Muscle of leg (tissue), 11 donors: ENCODE results near the gene BEX1. TPM values are rescaled to one million over a fixed set of nuclear protein-coding genes. Genes with fewer than 3 reads are reported as not detected.

Source experiments
- DNase-seq: peaks from one replicate; pipeline ENCODE4 v3.0.0; 2013
- H3K27ac ChIP-seq: one replicate; pipeline ENCODE4 v1.5.1; 2013; ENCODE audit warnings: mild to moderate bottlenecking, low read length, control low read depth
- H3K27me3 ChIP-seq: one replicate; pipeline ENCODE4 v1.6.1; 2013; ENCODE audit warnings: low read length; ENCODE audit not compliant: control insufficient read depth, insufficient read depth
- H3K36me3 ChIP-seq: one replicate; pipeline ENCODE4 v1.6.1; 2013; ENCODE audit warnings: low read length; ENCODE audit not compliant: control insufficient read depth, insufficient read depth
- H3K4me1 ChIP-seq: one replicate; pipeline ENCODE4 v1.6.1; 2013; ENCODE audit warnings: low read length; ENCODE audit not compliant: control insufficient read depth, insufficient read depth
- H3K4me3 ChIP-seq: one replicate; pipeline ENCODE4 v1.5.1; 2013; ENCODE audit warnings: low read length, control low read depth
- H3K9me3 ChIP-seq: replicated peaks from 2 replicates; pipeline ENCODE4 v1.6.1; 2013; ENCODE audit warnings: low read depth, low read length; ENCODE audit not compliant: control insufficient read depth
- WGBS: methylation state at CpG from one replicate; pipeline ENCODE4 v1.1.5; 2013; ENCODE audit warnings: missing lambda C conversion rate; ENCODE audit not compliant: insufficient coverage; 5-methylcytosine and 5-hydroxymethylcytosine counted together
- polyA plus RNA-seq, 8 donors: library from polyadenylated mRNA; unstranded; fragments of 120-200 nt; gene quantifications; one replicate each; pipeline versions ENCODE4 v1.2.1 to v1.2.3, GENCODE V29; 2013; ENCODE audit warnings: inconsistent platforms in 1 of 8, low replicate concordance in 1 of 8; ENCODE audit not compliant: insufficient read length in 8 of 8, insufficient read depth in 1 of 8
- total RNA-seq: library from RNA; stranded (reverse); fragments of 120-200 nt; gene quantifications from one replicate; pipeline ENCODE4 v1.2.4, GENCODE V29; 2013

The BEX1 gene
- total and polyA plus RNA-seq, 9 donors, result 0.49 to 3.0 (median 1.9) TPM

DNA sequence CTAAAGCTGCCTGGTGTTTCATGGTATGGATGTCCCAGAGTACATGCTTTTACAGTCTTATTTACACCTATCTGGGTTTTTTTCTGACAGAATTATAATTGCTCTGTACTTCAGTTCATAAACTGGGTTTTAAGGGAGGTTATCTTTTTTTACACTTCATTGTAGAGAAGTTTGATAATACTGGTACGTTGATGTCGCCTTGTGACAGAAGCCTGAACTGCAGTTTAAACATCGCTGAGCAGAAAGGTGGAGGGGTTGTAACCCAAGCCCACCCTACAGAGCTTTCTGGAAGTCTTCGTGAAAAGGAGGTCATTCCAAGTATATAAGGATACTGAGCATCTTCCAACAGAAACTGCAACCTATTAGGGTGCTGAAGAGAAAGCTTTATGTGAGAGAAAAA lies 46.4 kb downstream of the BEX1 start:
- WGBS, result 30% methylated on average over 2 of the region's 4 CpGs
- Histone ChIP-seq H3K27ac (no peak overlapping the region), H3K9me3 (no peaks in the 10 kb centered on the region), H3K4me3 (no peak overlapping the region), H3K36me3 (no peaks in the 10 kb centered on the region), H3K27me3 (peaks cover 8% of the 10 kb centered on the region), H3K4me1 (no peaks in the 10 kb centered on the region)
- DNase-seq, result no peak

DNA sequence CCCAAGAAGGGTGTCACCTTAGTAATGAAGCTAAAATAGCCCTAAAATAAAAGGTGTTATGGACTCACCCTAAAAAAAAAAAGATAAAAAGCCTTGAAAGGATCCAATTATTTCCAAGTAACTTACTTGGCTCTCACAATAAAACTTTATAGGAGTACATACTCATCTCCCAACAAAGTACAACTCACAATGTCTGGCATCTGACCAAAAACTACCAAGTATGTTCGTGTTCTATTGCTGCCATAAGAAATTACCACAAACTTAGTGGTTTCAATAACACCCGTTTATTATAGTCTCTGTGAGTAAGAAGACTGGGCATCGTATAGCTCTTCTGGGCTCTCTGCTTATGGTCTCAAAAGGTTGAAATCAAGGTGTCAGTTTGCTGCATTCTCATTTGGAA lies 51.0 kb downstream of the BEX1 start:
- no peaks in the 10 kb centered on the region for H3K36me3 ChIP-seq
- no peak for DNase-seq
- no peak overlapping the region for H3K4me3 ChIP-seq
- WGBS, result no CpG with 5 or more reads among the region's 3 CpGs
- no peaks in the 10 kb centered on the region for H3K4me1 ChIP-seq
- no peak overlapping the region for H3K27ac ChIP-seq
- H3K27me3 ChIP-seq, result peaks cover 8% of the 10 kb centered on the region
- no peaks in the 10 kb centered on the region for H3K9me3 ChIP-seq

Other genes with a start within 250 kb of the BEX1 start
- 0.31 TPM for gene RAB40AL, start 126.9 kb downstream of the BEX1 start, total RNA-seq
- gene RAB40AL, start 126.9 kb downstream of the BEX1 start, polyA plus RNA-seq, result under 1 TPM in 3 of 8 donors, not detected in 5; 0.18 to 0.22 (median 0.20) TPM
- gene NXF3, start 29.0 kb upstream of the BEX1 start, total RNA-seq, result not detected
- under 1 TPM in 2 of 8 donors, not detected in 6; 0.08 to 0.39 TPM for gene NXF3, start 29.0 kb upstream of the BEX1 start, polyA plus RNA-seq
- 26.5 TPM for gene BEX4, start 150.9 kb upstream of the BEX1 start, total RNA-seq
- gene BEX4, start 150.9 kb upstream of the BEX1 start, polyA plus RNA-seq, result 10 to 100 TPM; 32.1 to 56.0 (median 41.7) TPM
- gene TCEAL8, start 191.0 kb upstream of the BEX1 start, total RNA-seq, result 121 TPM
- 100 to 1,000 TPM; 100 to 145 (median 106) TPM for gene TCEAL8, start 191.0 kb upstream of the BEX1 start, polyA plus RNA-seq
- gene TCEAL5, start 212.6 kb upstream of the BEX1 start, total RNA-seq, result 2.9 TPM
- gene TCEAL5, start 212.6 kb upstream of the BEX1 start, polyA plus RNA-seq, result 10 to 100 TPM in 1 of 8 donors, 1 to 10 TPM in 7; 4.6 to 12.6 (median 6.7) TPM
- 35.5 TPM for gene BEX2, start 246.8 kb upstream of the BEX1 start, total RNA-seq
- 10 to 100 TPM; 26.6 to 45.8 (median 37.7) TPM for gene BEX2, start 246.8 kb upstream of the BEX1 start, polyA plus RNA-seq